ENCODE data around the gene VGF.

GRCh38 chr7:101133621-101134398 lies 31.6 kb downstream of the VGF start:
- no peak for TF ChIP-seq CTBP1 (IDR thresholded peaks at IDR 0.05; ENCODE audit: borderline replicate concordance)
- no peak for TF ChIP-seq SUZ12 (IDR thresholded peaks at IDR 0.05)
- TF ChIP-seq ARNT (IDR thresholded peaks at IDR 0.05) = no peak
- TF ChIP-seq FOXM1 (IDR thresholded peaks at IDR 0.05; ENCODE audit: borderline replicate concordance) = no peak
- TF ChIP-seq SP1 (IDR thresholded peaks at IDR 0.05) = no peak
- TF ChIP-seq ELF4 (IDR thresholded peaks at IDR 0.05) = no peak
- no peak for TF ChIP-seq TARDBP (IDR thresholded peaks at IDR 0.05)
- TF ChIP-seq FOXA1 (IDR thresholded peaks at IDR 0.05) = no peak
- no peak for TF ChIP-seq FOXK2 (IDR thresholded peaks at IDR 0.05)
- TF ChIP-seq L3MBTL2 (conservative IDR thresholded peaks at IDR 0.05) = no peak
- TF ChIP-seq LEF1 (IDR thresholded peaks at IDR 0.05; ENCODE audit: borderline replicate concordance) = no peak

All from HEK293T (cell line).